Sigmoid colon (tissue), 7 donors: ENCODE measurements around the gene IQGAP1. TPM values are rescaled to one million over a fixed set of nuclear protein-coding genes. Genes with fewer than 3 reads are reported as not detected.

Source experiments
- DNase-seq: peaks from one replicate; pipeline ENCODE4 v3.0.0-alpha.2; 2019
- H3K27ac ChIP-seq, 4 donors: fragments of 200-600 bp; sonication (generic); one replicate each; pipeline ENCODE4 v1.5.1; 2016 to 2019; ENCODE audit warnings: mild to moderate bottlenecking in 1 of 4
- H3K27me3 ChIP-seq, 3 donors: fragments of 200-600 bp; sonication (generic); one replicate each; pipeline ENCODE4 v1.5.1; 2019; ENCODE audit warnings: mild to moderate bottlenecking in 1 of 3
- H3K36me3 ChIP-seq, 4 donors: fragments of 200-600 bp; sonication (generic); one replicate each; pipeline ENCODE4 v1.5.1; 2016 to 2019
- H3K4me1 ChIP-seq, 4 donors: fragments of 200-600 bp; sonication (generic); one replicate each; pipeline ENCODE4 v1.5.1; 2017 to 2019
- H3K4me3 ChIP-seq, 4 donors: fragments of 200-600 bp; sonication (generic); one replicate each; pipeline ENCODE4 v1.5.1; 2017 to 2019; ENCODE audit warnings: mild to moderate bottlenecking in 2 of 4, moderate library complexity in 1 of 4
- H3K9me3 ChIP-seq, 4 donors: fragments of 200-600 bp in 3 of 4; sonication (generic) in 3 of 4; one replicate each; pipeline versions ENCODE4 v1.5.1 to v1.6.1; 2013 to 2019
- CTCF ChIP-seq, 4 experiments: fragments of 450-650 bp in 3 of 4; fragments of 200-600 bp in 1 of 4; IDR thresholded peaks; one replicate each; pipeline ENCODE4 v1.5.1; 2016 to 2019; ENCODE audit warnings: antibody characterized with exemption in 4 of 4, mild to moderate bottlenecking in 3 of 4, moderate library complexity in 2 of 4
- EP300 ChIP-seq, 4 donors: sonication (generic); formaldehyde crosslinking; IDR thresholded peaks; one replicate each; pipeline ENCODE4 v1.6.1; 2017; ENCODE audit warnings: antibody characterized with exemption in 4 of 4
- POLR2A ChIP-seq, 2 donors: fragments of 450-650 bp; IDR thresholded peaks; one replicate each; pipeline ENCODE4 v1.6.1; 2016; ENCODE audit warnings: antibody characterized with exemption in 2 of 2, mild to moderate bottlenecking in 2 of 2, moderate library complexity in 2 of 2
- POLR2AphosphoS5 ChIP-seq, 4 donors: sonication (generic); formaldehyde crosslinking; IDR thresholded peaks; one replicate each; pipeline ENCODE4 v1.6.1; 2017; ENCODE audit warnings: antibody characterized with exemption in 4 of 4
- WGBS, 2 donors: extraction: QIAGEN DNeasy Blood & Tissue Kit; methylation state at CpG; one replicate each; pipeline ENCODE4 v1.1.7; 2013; 5-methylcytosine and 5-hydroxymethylcytosine counted together
- intact Hi-C: fragments of 100-400 bp; cut with DNase I; formaldehyde crosslinking; loops from one replicate; pipeline ENCODE4 v1.15.1; 2023
- polyA plus RNA-seq, 3 donors: library from polyadenylated mRNA; stranded (reverse); fragments of 200-250 nt; gene quantifications; one replicate each; pipeline ENCODE4 v1.2.3, GENCODE V29; 2013
- total RNA-seq, 4 donors: library from RNA; depleted of rRNA; stranded (reverse); fragments of >200 nt; gene quantifications; one replicate each; pipeline ENCODE4 v1.1.0, GENCODE V29; 2016
- donor health status: healthy with polysubstance abuse.
- donor health status: Bipolar disorder and iron deficiency.
- donor health status: healthy.

IQGAP1 gene
- total and polyA plus RNA-seq, 7 donors = 96.7 to 283 (median 135) TPM

GRCh38 chr15:90530250-90531051 is 142.4 kb downstream of the IQGAP1 start:
- H3K36me3 ChIP-seq = no peaks in the 10 kb centered on the region
- 0 to 1% methylated on average over 76 of the region's 76 CpGs for WGBS, 2 donors
- TF ChIP-seq POLR2AphosphoS5 (IDR thresholded peaks at IDR 0.05) (peak in 2 of 4 donors; percentile 9 to 10), EP300 (IDR thresholded peaks at IDR 0.05) (no peak), POLR2A (IDR thresholded peaks at IDR 0.05) (no peak), CTCF (IDR thresholded peaks at IDR 0.05) (no peak)
- peaks cover 0 to 47% (median 42%) of the 10 kb centered on the region in 4 donors for H3K4me1 ChIP-seq
- intact Hi-C loops = loop anchor here (10.0 kb wide), 1 partner anchor 354 kb away; the partner anchor contains the start of gene FES
- no peaks in the 10 kb centered on the region for H3K9me3 ChIP-seq
- H3K4me3 ChIP-seq = peak overlapping the region; percentile 73 to 83 (median 78)
- no peaks in the 10 kb centered on the region for H3K27me3 ChIP-seq
- H3K27ac ChIP-seq = peak overlapping the region; percentile 94 to 99 (median 96)
- peak; percentile 70 for DNase-seq

GRCh38 chr15:90531147-90531546 is 143.1 kb downstream of the IQGAP1 start:
- H3K4me1 ChIP-seq = peaks cover 0 to 54% (median 49%) of the 10 kb centered on the region in 4 donors
- peak overlapping the region; percentile 94 to 99 (median 96) for H3K27ac ChIP-seq
- peak overlapping the region; percentile 73 to 83 (median 78) for H3K4me3 ChIP-seq
- no peaks in the 10 kb centered on the region for H3K9me3 ChIP-seq
- no peaks in the 10 kb centered on the region for H3K27me3 ChIP-seq
- no peaks in the 10 kb centered on the region for H3K36me3 ChIP-seq
- DNase-seq = no peak
- WGBS, 2 donors = 53 to 56% methylated on average over 4 of the region's 4 CpGs
- TF ChIP-seq POLR2AphosphoS5 (IDR thresholded peaks at IDR 0.05) (no peak), EP300 (IDR thresholded peaks at IDR 0.05) (no peak), POLR2A (IDR thresholded peaks at IDR 0.05) (no peak), CTCF (IDR thresholded peaks at IDR 0.05) (no peak)
- intact Hi-C loops = loop anchor here (10.0 kb wide), 1 partner anchor 354 kb away; the partner anchor contains the start of gene FES

GRCh38 chr15:90535254-90535653 is 147.2 kb downstream of the IQGAP1 start:
- H3K36me3 ChIP-seq = peaks cover 0 to 5% (median 0%) of the 10 kb centered on the region in 4 donors
- H3K27ac ChIP-seq = peak overlapping the region in 1 of 4 donors; percentile 60
- peaks cover 0 to 82% (median 64%) of the 10 kb centered on the region in 4 donors for H3K4me1 ChIP-seq
- H3K4me3 ChIP-seq = no peak overlapping the region
- H3K9me3 ChIP-seq = no peaks in the 10 kb centered on the region
- intact Hi-C loops = loop anchor here (10.0 kb wide), 1 partner anchor 350 kb away; the partner anchor contains the start of gene FES
- WGBS, 2 donors = 89 to 91% methylated on average over 5 of the region's 5 CpGs
- no peaks in the 10 kb centered on the region for H3K27me3 ChIP-seq
- DNase-seq = no peak
- TF ChIP-seq POLR2A (IDR thresholded peaks at IDR 0.05) (no peak), CTCF (IDR thresholded peaks at IDR 0.05) (no peak), POLR2AphosphoS5 (IDR thresholded peaks at IDR 0.05) (no peak), EP300 (IDR thresholded peaks at IDR 0.05) (no peak)

- H3K4me1 ChIP-seq = peaks cover 0 to 47% (median 34%) of the 10 kb centered on the region in 4 donors
- intact Hi-C loops = loop anchor here (10.0 kb wide), 1 partner anchor 345 kb away; the partner anchor contains the start of gene FES
- H3K4me3 ChIP-seq = no peak overlapping the region
- no peak for DNase-seq
- 72 to 92% methylated on average over 10 of the region's 10 CpGs for WGBS, 2 donors
- H3K27ac ChIP-seq = peak overlapping the region in 2 of 4 donors; percentile 16 to 53
- TF ChIP-seq POLR2A (IDR thresholded peaks at IDR 0.05) (no peak), CTCF (IDR thresholded peaks at IDR 0.05) (no peak), EP300 (IDR thresholded peaks at IDR 0.05) (no peak), POLR2AphosphoS5 (IDR thresholded peaks at IDR 0.05) (no peak)
- H3K9me3 ChIP-seq = no peaks in the 10 kb centered on the region
- peaks cover 0 to 34% (median 0%) of the 10 kb centered on the region in 4 donors for H3K36me3 ChIP-seq
- no peaks in the 10 kb centered on the region for H3K27me3 ChIP-seq
Measured at GRCh38 chr15:90539789-90540188, 151.7 kb downstream of the IQGAP1 start.
